ENCODE results near the gene PKIG. TPM values are rescaled to one million over a fixed set of nuclear protein-coding genes. Genes with fewer than 3 reads are reported as not detected.
A peak's percentile ranks its signal among the peaks of the same experiment; 100 is the strongest.

Gene PKIG
- total RNA-seq, 1 experiment from 2014 or later, result 19.2 TPM

- no peak overlapping the region for H3K4me3 Mint-ChIP-seq (ENCODE audit: unreplicated experiment)
- CTCF ChIA-PET, result interaction anchor here (0.7 to 2.8 kb wide), 3 partner anchors 11 to 37 kb away, joined by 3 to 18 read pairs (median 7); no protein-coding TSS in a partner anchor
- peaks cover 26% of the 10 kb centered on the region for H3K4me1 Mint-ChIP-seq (ENCODE audit: insufficient read depth, unreplicated experiment)
- POLR2A ChIA-PET, result no interaction called here
- no peaks in the 10 kb centered on the region for H3K36me3 Mint-ChIP-seq (ENCODE audit: insufficient read depth, unreplicated experiment)
- no peaks in the 10 kb centered on the region for H3K9me3 Mint-ChIP-seq (ENCODE audit: unreplicated experiment)
- H3K27ac Mint-ChIP-seq (ENCODE audit: low read depth, unreplicated experiment), result no peak overlapping the region
- no peaks in the 10 kb centered on the region for H3K27me3 Mint-ChIP-seq (ENCODE audit: insufficient read depth, unreplicated experiment)
- BruUV-seq (replicated peaks), result no TSS peak
- peak; percentile 46 for DNase-seq (ENCODE audit: unreplicated experiment)
- intact Hi-C loops (cut with micrococcal nuclease), result no loop called here
- no peak for TF ChIP-seq CTCF (IDR thresholded peaks at IDR 0.05; ENCODE audit: unreplicated experiment)
Observed at GRCh38 chr20:44646641-44647274, 64.4 kb downstream of the PKIG start.

- Mint-ChIP-seq H3K4me3 (ENCODE audit: unreplicated experiment) (no peak overlapping the region), H3K36me3 (ENCODE audit: insufficient read depth, unreplicated experiment) (no peaks in the 10 kb centered on the region), H3K27me3 (ENCODE audit: insufficient read depth, unreplicated experiment) (no peaks in the 10 kb centered on the region), H3K27ac (ENCODE audit: low read depth, unreplicated experiment) (no peak overlapping the region), H3K4me1 (ENCODE audit: insufficient read depth, unreplicated experiment) (peaks cover 20% of the 10 kb centered on the region), H3K9me3 (ENCODE audit: unreplicated experiment) (no peaks in the 10 kb centered on the region)
- ChIA-PET POLR2A (interaction anchor here (0.6 to 0.9 kb wide), 3 partner anchors 84 to 768 kb away, joined by 3 read pairs; partner anchors contain the start of gene PIGT), CTCF (interaction anchor here (0.6 to 2.8 kb wide), 3 partner anchors 36 to 213 kb away, joined by 4 to 18 read pairs (median 4); no protein-coding TSS in a partner anchor)
- BruUV-seq (replicated peaks), result no TSS peak
- no peak for TF ChIP-seq CTCF (IDR thresholded peaks at IDR 0.05; ENCODE audit: unreplicated experiment)
- intact Hi-C loops (cut with micrococcal nuclease), result no loop called here
- no peak for DNase-seq (ENCODE audit: unreplicated experiment)
Observed at GRCh38 chr20:44648068-44648467, 65.7 kb downstream of the PKIG start.

- TF ChIP-seq CTCF (IDR thresholded peaks at IDR 0.05; ENCODE audit: unreplicated experiment), result no peak
- BruUV-seq (replicated peaks), result TSS peak; percentile 25
- H3K27me3 Mint-ChIP-seq (ENCODE audit: insufficient read depth, unreplicated experiment), result no peaks in the 10 kb centered on the region
- no peak overlapping the region for H3K4me3 Mint-ChIP-seq (ENCODE audit: unreplicated experiment)
- intact Hi-C loops (cut with micrococcal nuclease), result no loop called here
- DNase-seq (ENCODE audit: unreplicated experiment), result no peak
- H3K9me3 Mint-ChIP-seq (ENCODE audit: unreplicated experiment), result no peaks in the 10 kb centered on the region
- H3K27ac Mint-ChIP-seq (ENCODE audit: low read depth, unreplicated experiment), result no peak overlapping the region
- peaks cover 15% of the 10 kb centered on the region for H3K4me1 Mint-ChIP-seq (ENCODE audit: insufficient read depth, unreplicated experiment)
- CTCF ChIA-PET, result interaction anchor here (0.6 to 2.8 kb wide), 2 partner anchors 35 to 84 kb away, joined by 4 to 18 read pairs; no protein-coding TSS in a partner anchor
- POLR2A ChIA-PET, result interaction anchor here (0.6 to 1.1 kb wide), 3 partner anchors 82 to 481 kb away, joined by 3 read pairs; no protein-coding TSS in a partner anchor
- H3K36me3 Mint-ChIP-seq (ENCODE audit: insufficient read depth, unreplicated experiment), result no peaks in the 10 kb centered on the region
Observed at GRCh38 chr20:44648579-44648978, 66.2 kb downstream of the PKIG start.

GRCh38 chr20:44649126-44649525 is 66.7 kb downstream of the PKIG start:
- no peaks in the 10 kb centered on the region for H3K36me3 Mint-ChIP-seq (ENCODE audit: insufficient read depth, unreplicated experiment)
- no TSS peak for BruUV-seq (replicated peaks)
- ChIA-PET POLR2A (interaction anchor here (0.6 to 2.6 kb wide), 4 partner anchors 34 to 481 kb away, joined by 3 to 11 read pairs (median 3); no protein-coding TSS in a partner anchor), CTCF (interaction anchor here (0.6 to 3.3 kb wide), 5 partner anchors 35 to 459 kb away, joined by 3 to 18 read pairs (median 6); no protein-coding TSS in a partner anchor)
- H3K9me3 Mint-ChIP-seq (ENCODE audit: unreplicated experiment), result no peaks in the 10 kb centered on the region
- H3K4me3 Mint-ChIP-seq (ENCODE audit: unreplicated experiment), result no peak overlapping the region
- DNase-seq (ENCODE audit: unreplicated experiment), result no peak
- H3K27ac Mint-ChIP-seq (ENCODE audit: low read depth, unreplicated experiment), result no peak overlapping the region
- no peaks in the 10 kb centered on the region for H3K27me3 Mint-ChIP-seq (ENCODE audit: insufficient read depth, unreplicated experiment)
- H3K4me1 Mint-ChIP-seq (ENCODE audit: insufficient read depth, unreplicated experiment), result peaks cover 10% of the 10 kb centered on the region
- TF ChIP-seq CTCF (IDR thresholded peaks at IDR 0.05; ENCODE audit: unreplicated experiment), result no peak
- intact Hi-C loops (cut with micrococcal nuclease), result no loop called here

Measured in MCF 10A (cell line).